ENCODE measurements around the gene ZNF827. TPM values are rescaled to one million over a fixed set of nuclear protein-coding genes. Genes with fewer than 3 reads are reported as not detected.

Gene ZNF827
- total RNA-seq, 4 donors from 2014 or later = 7.2 to 16.1 (median 10.9) TPM

DNA sequence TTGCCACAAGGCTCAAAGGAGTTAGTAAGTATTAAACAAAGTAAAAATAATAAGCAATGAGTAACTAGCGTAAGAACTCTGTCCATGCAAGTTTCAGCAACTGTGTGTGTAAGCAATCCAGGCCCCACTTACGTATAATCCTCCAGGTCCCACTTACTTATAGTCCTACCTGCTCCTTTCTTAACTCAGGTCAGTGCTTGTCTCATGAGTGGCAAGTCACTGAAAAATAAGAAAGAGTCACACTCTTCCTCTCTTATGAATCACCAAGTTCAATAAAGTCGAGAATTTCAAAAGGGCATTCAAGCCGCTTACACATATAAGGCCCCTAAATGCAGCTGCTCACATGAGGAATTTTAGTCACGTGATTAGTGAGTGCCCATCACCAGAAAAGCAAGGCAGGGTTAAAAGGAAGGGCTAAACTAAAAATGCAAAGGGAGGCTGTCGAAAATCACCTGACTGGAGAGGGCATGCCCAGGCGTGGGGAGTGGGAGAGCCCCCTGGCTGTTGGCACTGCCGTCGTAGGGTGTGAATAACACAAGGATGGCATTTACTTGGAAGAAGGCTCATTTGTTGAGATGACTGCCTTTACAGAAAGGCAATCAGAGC, 58.2 kb downstream of the ZNF827 start:
- intact Hi-C loops (cut with DNase I; ENCODE audit: low total_unique reads) = no loop called here
- no peak overlapping the region for H3K27ac ChIP-seq
- no peak for TF ChIP-seq POLR2A (IDR thresholded peaks at IDR 0.05)
- TF ChIP-seq CTCF (IDR thresholded peaks at IDR 0.05 in 4 of 5, conservative IDR thresholded peaks at IDR 0.05 in 1 of 5) = no peak
- DNase-seq (no peak), ATAC-seq (no peak)
- H3K36me3 ChIP-seq = no peaks in the 10 kb centered on the region
- no peaks in the 10 kb centered on the region for H3K27me3 ChIP-seq
- H3K9me3 ChIP-seq = no peaks in the 10 kb centered on the region
- H3K4me3 ChIP-seq = no peak overlapping the region
- in situ Hi-C loops (cut with MboI; ENCODE audit: low sequenced_read_pairs in 4 of 4) = no loop called here
- H3K4me1 ChIP-seq = peaks cover 57 to 62% of the 10 kb centered on the region in 2 donors

DNA sequence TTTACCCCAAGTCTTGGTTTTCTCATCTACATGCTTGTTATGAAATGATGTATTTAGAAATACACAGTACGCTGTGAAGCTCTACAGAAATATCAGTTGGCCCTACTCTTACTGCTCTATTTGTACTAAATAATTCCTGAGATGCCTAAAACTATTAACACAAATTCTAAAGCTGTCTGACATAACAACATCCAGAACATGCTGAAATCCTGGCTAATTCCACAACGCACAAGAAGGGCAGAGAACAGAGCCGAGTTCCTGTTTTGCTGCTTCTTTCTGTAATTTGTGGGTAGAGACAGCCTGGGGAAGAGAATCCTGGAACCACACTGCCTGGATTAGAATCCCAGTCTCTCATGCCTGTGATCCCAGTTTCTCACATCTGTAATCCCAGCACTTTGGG, 59.0 kb downstream of the ZNF827 start:
- no peak overlapping the region for H3K4me3 ChIP-seq
- H3K27me3 ChIP-seq = no peaks in the 10 kb centered on the region
- H3K9me3 ChIP-seq = no peaks in the 10 kb centered on the region
- in situ Hi-C loops (cut with MboI; ENCODE audit: low sequenced_read_pairs in 4 of 4) (no loop called here), intact Hi-C loops (cut with DNase I; ENCODE audit: low total_unique reads) (no loop called here)
- H3K27ac ChIP-seq = peak overlapping the region in 2 of 4 donors; percentile 23 to 45
- DNase-seq (no peak), ATAC-seq (peak in 1 of 2 donors; percentile 25)
- TF ChIP-seq POLR2A (IDR thresholded peaks at IDR 0.05) (no peak), CTCF (IDR thresholded peaks at IDR 0.05 in 4 of 5, conservative IDR thresholded peaks at IDR 0.05 in 1 of 5) (no peak)
- H3K4me1 ChIP-seq = peaks cover 57 to 62% of the 10 kb centered on the region in 2 donors
- H3K36me3 ChIP-seq = no peaks in the 10 kb centered on the region

GRCh38 chr4:145878501-145879435, 59.9 kb downstream of the ZNF827 start:
- Histone ChIP-seq H3K9me3 (no peaks in the 10 kb centered on the region), H3K4me3 (no peak overlapping the region), H3K36me3 (no peaks in the 10 kb centered on the region), H3K27ac (peak overlapping the region in 3 of 4 donors; percentile 3 to 45 (median 23)), H3K27me3 (no peaks in the 10 kb centered on the region), H3K4me1 (peaks cover 57 to 58% of the 10 kb centered on the region in 2 donors)
- DNase-seq = no peak
- intact Hi-C loops (cut with DNase I; ENCODE audit: low total_unique reads) = no loop called here
- in situ Hi-C loops (cut with MboI; ENCODE audit: low sequenced_read_pairs in 4 of 4) = no loop called here
- no peak for TF ChIP-seq POLR2A (IDR thresholded peaks at IDR 0.05)
- no peak for TF ChIP-seq CTCF (IDR thresholded peaks at IDR 0.05 in 4 of 5, conservative IDR thresholded peaks at IDR 0.05 in 1 of 5)
- ATAC-seq = no peak

GRCh38 chr4:145876531-145877180, 62.0 kb downstream of the ZNF827 start:
- H3K4me1 ChIP-seq = peaks cover 43 to 46% of the 10 kb centered on the region in 2 donors
- H3K9me3 ChIP-seq = no peaks in the 10 kb centered on the region
- intact Hi-C loops (cut with DNase I; ENCODE audit: low total_unique reads) (no loop called here), in situ Hi-C loops (cut with MboI; ENCODE audit: low sequenced_read_pairs in 4 of 4) (no loop called here)
- no peaks in the 10 kb centered on the region for H3K36me3 ChIP-seq
- ATAC-seq (peak in 1 of 2 donors; percentile 39), DNase-seq (no peak)
- no peaks in the 10 kb centered on the region for H3K27me3 ChIP-seq
- H3K4me3 ChIP-seq = no peak overlapping the region
- peak overlapping the region in 1 of 4 donors; percentile 50 for H3K27ac ChIP-seq
- TF ChIP-seq CTCF (IDR thresholded peaks at IDR 0.05 in 4 of 5, conservative IDR thresholded peaks at IDR 0.05 in 1 of 5) = no peak
- TF ChIP-seq POLR2A (IDR thresholded peaks at IDR 0.05) = no peak

Measured in gastrocnemius medialis (tissue), 4 donors.